GM18505 (cell line): ENCODE measurements around the gene EFNA2.
"Not testable (repeated sequence)": the region's sequence is repeated elsewhere in the genome, so short reads cannot be mapped to it uniquely, and the experiment has no call there.

Experiments
- ATAC-seq: cut with Tn5 transposase; IDR thresholded peaks from one replicate; pipeline ENCODE4 v1.9.1; 2021; ENCODE audit not compliant: unreplicated experiment
- POLR2A ChIP-seq: IDR thresholded peaks from 4 replicates; pipeline ENCODE4 v1.6.1; 2011; ENCODE audit warnings: borderline replicate concordance; ENCODE audit not compliant: insufficient read depth, insufficient read length; ENCODE audit errors: extremely low read depth

Gene EFNA2

GRCh38 chr19:1244693-1245451, 40.8 kb upstream of the EFNA2 start:
- ATAC-seq = no peak
- TF ChIP-seq POLR2A = no peak

DNA sequence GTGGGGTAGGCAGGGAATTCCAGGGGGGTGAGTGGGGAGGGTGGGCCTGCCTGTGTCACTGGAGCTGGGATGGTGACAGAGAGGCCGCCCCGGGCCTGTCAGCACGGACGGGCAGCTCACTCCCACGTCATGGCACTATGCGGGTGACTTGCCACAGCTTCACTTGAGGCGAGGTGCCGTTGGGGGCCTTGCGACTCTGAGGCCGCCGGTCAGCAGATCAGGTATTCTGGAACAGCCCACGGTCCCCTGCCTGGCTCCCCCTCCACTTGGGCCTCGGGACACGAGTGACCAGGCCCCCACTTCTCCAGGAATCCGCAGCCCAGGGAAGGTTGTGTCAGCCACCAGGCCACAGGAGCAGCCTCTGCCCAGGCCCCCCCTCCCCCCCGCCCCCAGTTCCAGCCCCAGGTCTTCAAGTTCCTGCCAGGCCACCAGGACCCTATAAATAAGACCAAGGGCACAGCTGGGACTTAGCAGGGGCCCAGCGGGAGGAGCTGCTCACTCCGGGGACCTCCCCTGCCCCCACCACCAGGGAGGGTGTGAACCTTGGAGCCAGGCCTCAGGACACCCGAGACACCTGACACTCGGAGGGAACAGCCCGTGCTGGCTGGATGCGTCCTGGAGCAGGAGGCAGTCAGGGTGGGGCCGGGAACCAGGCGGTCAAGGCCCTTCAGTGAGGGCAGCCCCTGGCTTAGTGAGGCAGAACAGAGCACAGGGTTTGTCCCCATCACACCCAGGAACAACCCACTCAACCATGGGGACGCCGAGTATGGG, 40.0 kb upstream of the EFNA2 start:
- no peak for ATAC-seq
- no peak for TF ChIP-seq POLR2A

DNA sequence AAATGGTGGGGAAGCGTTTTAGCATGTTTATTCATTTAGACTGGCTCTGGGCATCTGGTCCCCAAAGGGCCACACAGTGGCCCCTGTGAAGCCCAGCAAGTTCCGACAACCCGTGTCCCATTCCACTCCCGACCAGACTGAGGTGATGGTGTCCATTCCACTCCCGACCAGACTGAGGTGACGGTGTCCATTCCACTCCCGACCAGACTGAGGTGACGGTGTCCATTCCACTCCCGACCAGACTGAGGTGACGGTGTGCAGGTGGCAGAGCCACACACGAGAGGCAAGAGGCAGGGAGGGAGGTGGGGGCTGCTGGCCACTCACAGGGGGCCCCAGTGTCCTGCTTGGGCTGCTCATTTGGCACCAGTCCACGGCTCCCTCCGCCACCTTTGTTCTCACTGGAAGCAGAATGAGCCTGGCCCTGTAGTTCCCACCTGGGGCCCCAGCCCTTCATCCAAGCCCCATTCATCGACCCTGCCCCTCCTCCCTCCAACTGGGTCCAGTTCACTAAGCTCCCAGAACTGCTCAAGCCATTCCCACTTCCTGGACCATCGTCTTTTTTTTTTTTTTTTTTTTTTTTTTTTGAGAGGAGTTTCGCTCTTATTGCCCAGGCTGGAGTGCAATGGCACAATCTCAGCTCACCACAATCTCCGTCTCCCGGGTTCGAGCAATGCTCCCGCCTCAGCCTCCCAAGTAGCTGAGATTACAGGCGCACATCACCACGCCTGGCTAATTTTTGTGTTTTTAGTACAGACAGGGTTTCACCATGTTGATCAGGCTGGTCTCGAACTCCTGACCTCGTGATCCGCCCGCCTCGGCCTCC, 39.2 kb upstream of the EFNA2 start:
- not testable (repeated sequence) for ATAC-seq

GRCh38 chr19:1247748-1248138, 37.9 kb upstream of the EFNA2 start:
- TF ChIP-seq POLR2A = no peak
- no peak for ATAC-seq

GRCh38 chr19:1248139-1248785, 37.4 kb upstream of the EFNA2 start, which contains the start of gene MIDN:
TSS of gene MIDN (plus strand) at chr19:1248583. CDS start at chr19:1250297, 1,714 bp downstream.
- peak; percentile 7 for ATAC-seq
- TF ChIP-seq POLR2A = peak; percentile 95

GRCh38 chr19:1248786-1249297, 36.8 kb upstream of the EFNA2 start:
- no peak for TF ChIP-seq POLR2A
- ATAC-seq = peak; percentile 29

DNA sequence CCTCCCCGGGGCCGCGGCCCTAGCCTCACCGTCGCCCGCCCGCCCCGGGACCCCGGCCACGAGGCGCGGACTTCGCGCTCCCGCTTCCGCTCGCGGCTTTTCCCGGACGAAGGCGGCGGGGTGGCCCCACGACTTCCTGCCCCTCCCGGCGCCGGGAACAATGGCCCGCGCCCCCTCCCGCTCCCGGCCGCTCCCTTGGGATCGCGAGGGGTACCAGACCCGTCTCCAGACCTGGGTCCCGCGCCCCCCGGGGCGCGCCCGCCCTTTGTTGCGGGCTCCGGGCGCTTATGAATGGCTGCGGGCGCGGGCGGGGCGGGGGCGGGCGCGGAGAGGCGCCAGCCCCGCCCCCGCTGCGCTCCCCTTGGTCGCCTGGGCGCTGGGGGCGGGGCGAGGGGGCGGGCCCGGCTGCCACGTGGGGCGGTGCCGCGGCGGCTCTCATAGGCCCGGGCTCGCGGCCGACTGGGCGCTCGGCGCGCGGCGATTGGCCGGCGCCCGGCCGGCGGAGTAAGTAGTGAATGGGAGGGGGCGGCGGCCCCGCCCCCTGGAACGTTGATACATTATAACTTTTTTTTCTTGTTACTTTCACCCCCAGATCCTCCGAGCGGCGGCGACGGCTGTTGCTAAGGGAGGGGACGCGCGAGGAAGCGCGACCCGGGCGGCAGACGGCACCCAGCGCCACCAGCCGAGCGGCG, 36.2 kb upstream of the EFNA2 start:
- ATAC-seq = peak; percentile 44
- peak; percentile 90 for TF ChIP-seq POLR2A

DNA sequence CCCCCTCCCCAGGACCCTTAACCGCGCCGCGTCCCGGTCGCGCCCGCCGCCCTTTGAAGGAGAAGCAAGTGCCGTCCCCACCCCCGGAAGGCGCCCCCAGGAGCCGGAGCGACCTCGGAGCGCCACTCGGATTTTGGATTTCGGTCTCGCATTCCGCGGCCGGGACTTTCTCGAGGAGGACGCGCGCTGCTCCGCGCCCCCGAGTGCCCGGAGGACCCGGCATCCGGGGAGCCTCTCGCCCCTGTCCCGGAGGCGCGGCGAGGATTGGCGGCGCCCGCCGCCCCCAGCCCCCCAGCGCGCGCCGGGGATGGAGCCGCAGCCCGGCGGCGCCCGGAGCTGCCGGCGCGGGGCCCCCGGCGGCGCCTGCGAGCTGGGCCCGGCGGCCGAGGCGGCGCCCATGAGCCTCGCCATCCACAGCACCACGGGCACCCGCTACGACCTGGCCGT, 35.7 kb upstream of the EFNA2 start:
- no peak for TF ChIP-seq POLR2A
- no peak for ATAC-seq

DNA sequence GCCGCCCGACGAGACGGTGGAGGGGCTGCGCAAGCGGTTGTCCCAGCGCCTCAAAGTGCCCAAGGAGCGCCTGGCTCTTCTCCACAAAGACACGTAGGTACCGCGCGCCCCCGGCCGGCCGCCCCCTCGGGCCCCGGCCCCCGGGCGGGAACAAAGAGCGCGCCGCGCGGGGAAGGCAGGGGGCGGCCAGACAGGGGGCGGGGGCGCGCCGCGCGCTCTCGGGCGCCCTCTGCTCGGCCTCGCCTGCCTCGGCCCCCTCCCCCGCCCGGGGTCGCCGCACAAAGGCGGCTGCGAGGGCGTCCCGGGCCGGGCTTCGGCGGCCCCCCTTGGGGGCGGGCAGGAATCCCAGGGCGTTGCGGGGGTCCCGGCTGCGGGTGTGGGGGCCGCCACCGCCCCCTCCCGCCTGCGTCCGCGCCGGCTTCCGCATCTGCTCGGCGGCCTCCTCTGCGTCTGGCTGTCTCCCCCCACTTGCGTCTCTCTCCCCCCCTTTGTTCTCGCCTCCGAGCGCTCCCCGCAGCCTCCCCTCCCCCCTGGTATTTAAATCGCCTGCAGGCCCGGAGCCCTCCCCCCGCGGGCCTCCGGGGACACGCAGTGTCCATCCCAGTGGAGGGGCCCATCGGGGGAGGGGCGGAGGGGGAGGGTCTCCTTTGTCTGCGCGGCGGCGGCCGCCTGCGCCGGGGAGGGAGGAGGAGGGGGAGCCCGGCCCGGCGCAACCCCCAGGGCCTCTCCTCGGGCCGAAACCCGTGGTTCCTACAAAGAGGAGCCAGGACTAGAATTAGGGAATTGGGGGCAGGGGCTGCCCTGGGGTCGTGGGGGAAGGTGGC, 35.0 kb upstream of the EFNA2 start:
- no peak for TF ChIP-seq POLR2A
- ATAC-seq = no peak

- no peak for TF ChIP-seq POLR2A
- ATAC-seq = no peak
Measured at GRCh38 chr19:1251330-1252220, 34.1 kb upstream of the EFNA2 start.
